ENCODE results near the gene TMEM132E.

GRCh38 chr17:34650051-34650750, 70.8 kb downstream of the TMEM132E start:
- no peak for TF ChIP-seq HDGF (IDR thresholded peaks at IDR 0.05; ENCODE audit: borderline replicate concordance)
- no peak for TF ChIP-seq FOXK2 (IDR thresholded peaks at IDR 0.05)
- TF ChIP-seq FOXM1 (IDR thresholded peaks at IDR 0.05; ENCODE audit: borderline replicate concordance), result no peak
- TF ChIP-seq ELF4 (IDR thresholded peaks at IDR 0.05), result no peak
- TF ChIP-seq SUZ12 (IDR thresholded peaks at IDR 0.05), result no peak
- no peak for TF ChIP-seq LEF1 (IDR thresholded peaks at IDR 0.05; ENCODE audit: borderline replicate concordance)
- no peak for TF ChIP-seq NFRKB (IDR thresholded peaks at IDR 0.05)
- no peak for TF ChIP-seq SP1 (IDR thresholded peaks at IDR 0.05)
- no peak for TF ChIP-seq TARDBP (IDR thresholded peaks at IDR 0.05)
- TF ChIP-seq CTBP1 (IDR thresholded peaks at IDR 0.05; ENCODE audit: borderline replicate concordance), result no peak
